ENCODE measurements around the gene DISP2.

Gene DISP2

GRCh38 chr15:40357723-40358470 is at the start of gene DISP2:
DISP2 (plus strand) TSS chr15:40358219; CDS start chr15:40358322, 103 bp downstream.
- peak; percentile 100 for DNase-seq (ENCODE audit: low spot score)

DNA sequence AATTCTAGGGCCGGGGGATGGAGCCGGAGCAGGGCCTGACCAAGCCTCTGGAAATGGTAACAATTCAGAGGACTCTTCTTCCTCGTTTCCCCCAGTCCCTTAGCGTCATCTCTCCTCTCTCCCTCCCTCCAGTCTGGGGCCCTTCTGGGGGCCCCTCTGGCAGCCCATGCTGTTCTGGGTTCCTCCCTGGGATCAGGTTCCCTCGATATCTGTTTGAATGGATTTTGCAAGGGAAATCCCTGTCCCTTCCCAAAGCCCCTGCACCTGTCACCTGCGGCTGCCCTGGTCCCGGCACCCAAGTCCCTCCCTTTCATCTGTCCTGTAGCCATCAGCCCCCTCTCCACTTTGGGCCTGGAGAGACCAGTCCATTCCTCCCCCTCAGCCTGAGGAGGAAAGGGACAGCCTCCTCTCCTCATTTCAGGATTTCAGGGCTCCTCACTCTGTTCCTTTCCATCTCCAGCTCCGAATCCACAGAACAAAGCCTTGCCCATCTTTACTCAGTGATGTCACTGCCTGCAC is 48.6 kb upstream of the DISP2 start:
- DNase-seq (ENCODE audit: low spot score) = no peak

- DNase-seq (ENCODE audit: low spot score) = peak; percentile 69
Observed at GRCh38 chr15:40310001-40310959, 47.7 kb upstream of the DISP2 start.

DNA sequence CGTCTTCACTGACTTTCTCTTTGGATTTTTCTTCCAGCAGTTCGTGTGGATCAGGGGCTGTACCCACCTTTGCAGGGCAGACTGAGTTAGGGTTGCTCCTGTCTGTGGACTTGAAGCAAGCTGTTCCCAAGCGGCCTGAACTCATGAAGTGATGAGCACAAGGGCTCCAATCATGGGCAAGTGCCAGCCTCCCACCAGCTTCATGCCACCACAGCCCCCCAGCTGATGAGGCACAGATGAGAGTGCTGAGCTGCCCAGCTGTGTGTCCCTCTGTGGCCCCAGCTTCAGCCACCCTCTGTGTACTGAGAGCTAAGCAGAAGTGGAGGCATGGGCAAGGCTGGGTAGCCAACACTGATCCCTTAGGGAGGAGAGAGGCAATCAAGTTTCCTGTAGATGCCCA is 47.0 kb upstream of the DISP2 start:
- no peak for DNase-seq (ENCODE audit: low spot score)

- no peak for DNase-seq (ENCODE audit: low spot score)
Observed at GRCh38 chr15:40312370-40313158, 45.5 kb upstream of the DISP2 start.

- peak; percentile 35 for DNase-seq (ENCODE audit: low spot score)
Observed at GRCh38 chr15:40313531-40314398, 44.3 kb upstream of the DISP2 start.

DNA sequence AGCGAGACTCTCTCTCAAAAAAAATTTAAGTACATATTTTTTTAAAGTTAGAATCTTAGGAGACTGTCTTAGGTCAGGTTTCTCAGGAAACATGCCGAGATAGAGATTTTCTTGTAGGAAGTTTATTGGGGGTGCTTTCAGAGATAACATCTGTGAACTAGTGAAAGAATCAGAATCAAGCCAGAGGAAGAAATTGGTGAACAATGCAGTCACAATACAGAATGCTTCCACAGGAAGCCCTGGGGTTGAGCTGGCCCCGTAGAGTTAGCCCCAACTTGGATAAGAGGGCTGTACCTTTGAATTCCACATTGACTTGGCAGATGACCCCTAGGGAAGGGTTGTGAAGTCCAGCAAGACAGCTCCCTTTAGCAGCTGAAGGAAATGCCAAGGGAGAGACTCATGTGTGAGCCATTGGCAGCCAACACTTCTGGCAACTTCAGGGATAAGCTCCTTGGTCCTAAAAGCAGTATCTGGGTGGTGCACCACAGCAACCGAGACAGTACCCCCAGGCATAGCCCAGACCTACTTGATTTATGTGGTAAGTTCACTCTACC is 43.2 kb upstream of the DISP2 start:
- peak; percentile 80 for DNase-seq (ENCODE audit: low spot score)

DNA sequence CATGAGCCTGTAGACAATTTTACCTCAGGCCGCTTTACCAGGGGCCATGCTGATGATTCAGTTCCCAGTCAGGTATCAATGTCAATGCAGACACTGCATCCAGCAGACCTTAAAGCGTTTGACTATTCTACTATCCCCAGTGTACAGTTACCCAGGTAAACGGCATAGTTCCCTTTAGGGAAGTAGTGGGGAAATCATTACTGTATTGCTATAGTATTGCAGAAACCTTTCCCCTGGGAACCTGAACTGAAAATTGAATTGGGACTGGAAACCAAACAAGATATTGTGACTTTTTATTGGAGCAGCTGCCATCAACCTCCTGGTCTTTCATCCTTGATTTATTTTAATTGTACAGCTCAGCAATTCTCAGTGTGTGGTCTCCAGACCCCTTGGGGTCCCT is 41.1 kb upstream of the DISP2 start:
- no peak for DNase-seq (ENCODE audit: low spot score)

GRCh38 chr15:40317580-40317979 is 40.4 kb upstream of the DISP2 start:
- no peak for DNase-seq (ENCODE audit: low spot score)

GRCh38 chr15:40320409-40320808 is 37.6 kb upstream of the DISP2 start:
- DNase-seq (ENCODE audit: low spot score) = no peak

- DNase-seq (ENCODE audit: low spot score) = peak; percentile 78
Observed at GRCh38 chr15:40320931-40321371, 37.1 kb upstream of the DISP2 start.

- DNase-seq (ENCODE audit: low spot score) = no peak
Observed at GRCh38 chr15:40322531-40323238, 35.3 kb upstream of the DISP2 start.

- peak; percentile 95 for DNase-seq (ENCODE audit: low spot score)
Observed at GRCh38 chr15:40323239-40323952, 34.6 kb upstream of the DISP2 start, which contains the start of gene INAFM2. INAFM2 (plus strand) TSS chr15:40323692; CDS start chr15:40324056, 364 bp downstream.

DNA sequence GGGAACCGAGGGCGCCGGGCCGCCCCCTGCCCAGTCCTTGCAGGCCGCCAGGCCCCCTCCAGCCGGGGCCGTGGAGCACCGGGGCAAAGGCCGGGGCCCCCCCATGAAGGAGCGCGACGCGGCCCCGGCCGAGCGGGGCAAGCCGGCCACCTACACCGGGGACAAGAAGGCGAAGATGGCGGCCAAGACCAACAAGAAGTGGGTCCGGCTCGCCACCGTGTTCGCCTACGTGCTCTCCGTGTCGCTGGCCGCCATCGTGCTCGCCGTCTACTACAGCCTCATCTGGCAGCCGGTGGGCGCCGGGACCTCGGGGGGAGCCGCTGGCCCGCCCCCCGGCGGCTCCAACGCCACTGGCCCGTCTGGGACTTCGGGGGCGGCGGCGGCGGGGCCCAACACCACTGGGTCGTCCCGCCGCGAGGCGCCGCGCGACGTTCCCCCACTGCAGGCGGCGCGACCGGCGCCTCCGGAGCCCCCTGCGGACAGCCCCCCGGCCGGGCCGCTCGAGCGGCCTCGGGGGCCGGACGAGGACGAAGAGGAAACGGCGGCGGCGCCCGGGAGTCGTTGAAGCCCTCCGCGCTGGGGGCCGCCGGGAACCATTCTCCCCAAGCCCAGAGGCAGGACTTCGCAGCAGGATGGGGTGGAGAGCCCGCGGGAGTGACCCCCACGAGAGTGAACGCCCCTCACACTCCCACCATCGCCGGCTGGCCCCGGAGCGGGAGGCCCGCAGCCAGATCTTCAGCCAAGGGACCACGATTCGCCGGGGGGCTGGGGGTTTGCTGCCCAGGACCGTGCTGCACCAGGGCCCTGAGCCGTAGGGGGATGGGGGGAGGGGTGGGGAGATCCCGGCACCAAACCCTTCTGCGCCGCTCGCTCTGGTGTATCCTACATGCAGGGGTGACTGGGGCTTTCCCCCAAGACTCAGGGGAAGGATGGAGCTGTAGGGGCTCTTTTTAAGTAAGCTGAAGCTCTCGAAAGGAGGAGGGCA is 33.8 kb upstream of the DISP2 start:
- no peak for DNase-seq (ENCODE audit: low spot score)

- DNase-seq (ENCODE audit: low spot score) = no peak
Observed at GRCh38 chr15:40325188-40325587, 32.8 kb upstream of the DISP2 start.

GRCh38 chr15:40325700-40326099 is 32.3 kb upstream of the DISP2 start:
- DNase-seq (ENCODE audit: low spot score) = no peak

- no peak for DNase-seq (ENCODE audit: low spot score)
Observed at GRCh38 chr15:40327457-40327856, 30.6 kb upstream of the DISP2 start.

- no peak for DNase-seq (ENCODE audit: low spot score)
Observed at GRCh38 chr15:40328176-40328575, 29.8 kb upstream of the DISP2 start.

All from AG20443 (cell line).